ENCODE data around the gene FHIP2A. TPM values are rescaled to one million over a fixed set of nuclear protein-coding genes. Genes with fewer than 3 reads are reported as not detected.

FHIP2A gene
- total RNA-seq, 4 donors from 2014 or later: 35.4 to 68.8 (median 58.0) TPM

- WGBS, 2 donors: 87 to 94% methylated on average over 3 of the region's 3 CpGs
- Histone ChIP-seq H3K4me3 (no peak overlapping the region), H3K9me3 (no peaks in the 10 kb centered on the region), H3K4me1 (no peaks in the 10 kb centered on the region), H3K27me3 (no peaks in the 10 kb centered on the region), H3K27ac (no peak overlapping the region), H3K36me3 (no peaks in the 10 kb centered on the region)
- no peak for DNase-seq (ENCODE audit: low spot score in 2 of 2)
- TF ChIP-seq EP300 (IDR thresholded peaks at IDR 0.05): no peak
- no peak for TF ChIP-seq CTCF (IDR thresholded peaks at IDR 0.05)
- TF ChIP-seq POLR2A (IDR thresholded peaks at IDR 0.05): no peak
Measured at GRCh38 chr10:114806562-114807391, 14.8 kb upstream of the FHIP2A start.

- no peak overlapping the region for H3K4me3 ChIP-seq
- no peaks in the 10 kb centered on the region for H3K36me3 ChIP-seq
- 96 to 97% methylated on average over 2 of the region's 2 CpGs for WGBS, 2 donors
- H3K9me3 ChIP-seq: no peaks in the 10 kb centered on the region
- TF ChIP-seq POLR2A (IDR thresholded peaks at IDR 0.05) (no peak), EP300 (IDR thresholded peaks at IDR 0.05) (no peak), CTCF (IDR thresholded peaks at IDR 0.05) (no peak)
- no peak for DNase-seq (ENCODE audit: low spot score in 2 of 2)
- no peaks in the 10 kb centered on the region for H3K4me1 ChIP-seq
- H3K27ac ChIP-seq: no peak overlapping the region
- no peaks in the 10 kb centered on the region for H3K27me3 ChIP-seq
Measured at GRCh38 chr10:114808982-114809381, 12.6 kb upstream of the FHIP2A start.

DNA sequence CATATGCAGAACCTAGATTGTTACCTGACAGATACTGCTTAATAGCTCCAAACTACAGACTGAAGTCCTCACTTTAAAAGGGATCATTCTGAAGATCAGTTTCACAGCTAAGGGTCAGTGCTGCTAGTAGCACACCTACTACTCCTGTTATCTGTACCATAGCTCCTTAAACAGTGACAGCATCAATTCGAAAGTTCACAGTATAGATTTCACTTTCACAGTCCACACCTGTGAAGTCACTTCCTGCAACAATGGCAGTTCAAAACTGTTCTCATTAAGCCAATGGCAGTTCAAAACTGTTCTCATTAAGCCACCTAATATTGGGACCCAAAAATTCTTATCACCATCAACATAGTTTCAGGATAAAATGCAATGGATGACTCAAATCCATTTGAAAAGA, 10.7 kb upstream of the FHIP2A start:
- no peaks in the 10 kb centered on the region for H3K9me3 ChIP-seq
- no peak for TF ChIP-seq POLR2A (IDR thresholded peaks at IDR 0.05)
- TF ChIP-seq CTCF (IDR thresholded peaks at IDR 0.05): no peak
- TF ChIP-seq EP300 (IDR thresholded peaks at IDR 0.05): no peak
- 59 to 86% methylated on average over 1 of the region's 1 CpG for WGBS, 2 donors
- H3K4me3 ChIP-seq: no peak overlapping the region
- no peaks in the 10 kb centered on the region for H3K4me1 ChIP-seq
- H3K27ac ChIP-seq: no peak overlapping the region
- H3K36me3 ChIP-seq: no peaks in the 10 kb centered on the region
- H3K27me3 ChIP-seq: no peaks in the 10 kb centered on the region
- DNase-seq (ENCODE audit: low spot score in 2 of 2): no peak

DNA sequence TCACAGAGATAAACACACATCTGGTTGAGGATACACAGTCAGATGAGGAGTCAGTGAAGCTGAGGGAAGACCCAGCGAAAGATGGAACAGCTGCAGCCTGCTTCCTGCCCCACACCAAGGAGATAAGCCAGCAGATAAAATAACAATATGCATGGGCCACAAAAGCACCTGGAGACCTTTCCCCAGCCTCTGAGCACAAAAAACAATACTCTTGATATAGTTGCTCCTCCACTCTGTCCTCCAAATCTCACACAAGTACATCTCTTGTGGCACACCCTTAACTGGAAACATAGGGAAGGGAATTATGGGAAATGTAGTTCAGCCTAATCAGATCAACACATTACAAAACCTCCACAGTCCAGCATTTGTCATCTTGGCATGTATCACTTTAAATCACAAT, 9.7 kb upstream of the FHIP2A start:
- no peaks in the 10 kb centered on the region for H3K4me1 ChIP-seq
- no peak for TF ChIP-seq EP300 (IDR thresholded peaks at IDR 0.05)
- no peak for TF ChIP-seq POLR2A (IDR thresholded peaks at IDR 0.05)
- TF ChIP-seq CTCF (IDR thresholded peaks at IDR 0.05): no peak
- no peaks in the 10 kb centered on the region for H3K9me3 ChIP-seq
- H3K27ac ChIP-seq: no peak overlapping the region
- no peak overlapping the region for H3K4me3 ChIP-seq
- WGBS, 2 donors: 91 to 94% methylated on average over 1 of the region's 1 CpG
- no peaks in the 10 kb centered on the region for H3K27me3 ChIP-seq
- no peaks in the 10 kb centered on the region for H3K36me3 ChIP-seq
- DNase-seq (ENCODE audit: low spot score in 2 of 2): no peak

GRCh38 chr10:114815791-114816190, 5.8 kb upstream of the FHIP2A start:
- WGBS, 2 donors: 76 to 83% methylated on average over 1 of the region's 1 CpG
- H3K27ac ChIP-seq: no peak overlapping the region
- DNase-seq (ENCODE audit: low spot score in 2 of 2): no peak
- H3K4me3 ChIP-seq: no peak overlapping the region
- no peak for TF ChIP-seq EP300 (IDR thresholded peaks at IDR 0.05)
- TF ChIP-seq CTCF (IDR thresholded peaks at IDR 0.05): no peak
- no peak for TF ChIP-seq POLR2A (IDR thresholded peaks at IDR 0.05)
- peaks cover 0 to 2% (median 0%) of the 10 kb centered on the region in 4 donors for H3K4me1 ChIP-seq
- no peaks in the 10 kb centered on the region for H3K36me3 ChIP-seq
- no peaks in the 10 kb centered on the region for H3K27me3 ChIP-seq
- H3K9me3 ChIP-seq: no peaks in the 10 kb centered on the region
